SK-N-SH (cell line): ENCODE data around the gene WNT4.

Source experiments
- ELF1 ChIP-seq: IDR thresholded peaks from 2 replicates; pipeline ENCODE4 v1.4.0; 2012
- POLR2AphosphoS5 ChIP-seq: IDR thresholded peaks from 2 replicates; pipeline ENCODE4 v1.6.1; 2012; ENCODE audit warnings: low read depth, low read length
- REST ChIP-seq: IDR thresholded peaks from 2 replicates; pipeline ENCODE4 v1.6.1; 2012; ENCODE audit warnings: mild to moderate bottlenecking, low read depth, low read length, moderate library complexity
- RXRA ChIP-seq: IDR thresholded peaks from 2 replicates; pipeline ENCODE4 v1.4.0; 2012; ENCODE audit warnings: low read depth, mild to moderate bottlenecking, borderline replicate concordance
- TAF1 ChIP-seq: IDR thresholded peaks from 2 replicates; pipeline ENCODE4 v1.6.1; 2012; ENCODE audit warnings: low read depth, mild to moderate bottlenecking, low read length, moderate library complexity, borderline replicate concordance
- TF ChIP-seq, protein P1 (sequence below): fragments of 200-600 bp; sonication (generic); IDR thresholded peaks from 2 replicates; pipeline ENCODE4 v1.6.1; 2017; ENCODE audit warnings: antibody characterized with exemption, mild to moderate bottlenecking, moderate library complexity

GRCh38 chr1:22118291-22118992, 24.5 kb downstream of the WNT4 start:
- TF ChIP-seq, protein P1, sequence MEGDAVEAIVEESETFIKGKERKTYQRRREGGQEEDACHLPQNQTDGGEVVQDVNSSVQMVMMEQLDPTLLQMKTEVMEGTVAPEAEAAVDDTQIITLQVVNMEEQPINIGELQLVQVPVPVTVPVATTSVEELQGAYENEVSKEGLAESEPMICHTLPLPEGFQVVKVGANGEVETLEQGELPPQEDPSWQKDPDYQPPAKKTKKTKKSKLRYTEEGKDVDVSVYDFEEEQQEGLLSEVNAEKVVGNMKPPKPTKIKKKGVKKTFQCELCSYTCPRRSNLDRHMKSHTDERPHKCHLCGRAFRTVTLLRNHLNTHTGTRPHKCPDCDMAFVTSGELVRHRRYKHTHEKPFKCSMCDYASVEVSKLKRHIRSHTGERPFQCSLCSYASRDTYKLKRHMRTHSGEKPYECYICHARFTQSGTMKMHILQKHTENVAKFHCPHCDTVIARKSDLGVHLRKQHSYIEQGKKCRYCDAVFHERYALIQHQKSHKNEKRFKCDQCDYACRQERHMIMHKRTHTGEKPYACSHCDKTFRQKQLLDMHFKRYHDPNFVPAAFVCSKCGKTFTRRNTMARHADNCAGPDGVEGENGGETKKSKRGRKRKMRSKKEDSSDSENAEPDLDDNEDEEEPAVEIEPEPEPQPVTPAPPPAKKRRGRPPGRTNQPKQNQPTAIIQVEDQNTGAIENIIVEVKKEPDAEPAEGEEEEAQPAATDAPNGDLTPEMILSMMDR = no peak
- no peak for TF ChIP-seq ELF1
- no peak for TF ChIP-seq TAF1
- TF ChIP-seq POLR2AphosphoS5 = no peak
- no peak for TF ChIP-seq REST
- no peak for TF ChIP-seq RXRA
